Stomach (tissue), 9 donors: Measurements from ENCODE around the gene MYZAP. TPM values are rescaled to one million over a fixed set of nuclear protein-coding genes. Genes with fewer than 3 reads are reported as not detected.
A peak's percentile ranks its signal among the peaks of the same experiment; 100 is the strongest.

Source experiments
- DNase-seq, 2 donors: peaks; one replicate each; pipeline versions ENCODE4 v3.0.0 to v3.0.0-alpha.2; 2013 to 2019
- H3K27ac ChIP-seq, 5 donors: fragments of 200-600 bp in 4 of 5; sonication (generic) in 4 of 5; one replicate each; pipeline ENCODE4 v1.5.1; 2013 to 2019; ENCODE audit warnings: mild to moderate bottlenecking in 1 of 5, moderate library complexity in 1 of 5
- H3K27me3 ChIP-seq, 3 donors: fragments of 200-600 bp; sonication (generic); one replicate each; pipeline ENCODE4 v1.5.1; 2017 to 2019; ENCODE audit warnings: mixed run types in 1 of 3
- H3K36me3 ChIP-seq, 4 donors: fragments of 200-600 bp; sonication (generic); 1 replicate in 3 of 4; 2 replicates in 1 of 4; pipeline ENCODE4 v1.5.1; 2016 to 2019
- H3K4me1 ChIP-seq, 4 donors: fragments of 200-600 bp; sonication (generic); one replicate each; pipeline ENCODE4 v1.5.1; 2016 to 2019
- H3K4me3 ChIP-seq, 4 donors: fragments of 200-600 bp; sonication (generic) in 3 of 4; one replicate each; pipeline ENCODE4 v1.5.1; 2016 to 2019; ENCODE audit warnings: mild to moderate bottlenecking in 1 of 4
- H3K9me3 ChIP-seq, 4 donors: fragments of 200-600 bp; sonication (generic); one replicate each; pipeline ENCODE4 v1.5.1; 2016 to 2019
- CTCF ChIP-seq, 7 experiments: fragments of 450-650 bp in 4 of 7; fragments of 200-600 bp in 3 of 7; sonication (generic) in 3 of 7; IDR thresholded peaks; one replicate each; pipeline ENCODE4 v1.5.1; 2016 to 2019; ENCODE audit warnings: antibody characterized with exemption in 7 of 7, control low read depth in 2 of 7, mild to moderate bottlenecking in 1 of 7
- EP300 ChIP-seq: sonication (generic); formaldehyde crosslinking; IDR thresholded peaks from one replicate; pipeline ENCODE4 v1.6.1; 2017; ENCODE audit warnings: antibody characterized with exemption
- POLR2A ChIP-seq, 4 donors: fragments of 450-650 bp; IDR thresholded peaks; one replicate each; pipeline ENCODE4 v1.6.1; 2016; ENCODE audit warnings: antibody characterized with exemption in 4 of 4, control low read depth in 2 of 4, mild to moderate bottlenecking in 1 of 4, moderate library complexity in 1 of 4
- POLR2AphosphoS5 ChIP-seq, 3 donors: sonication (generic); formaldehyde crosslinking; IDR thresholded peaks; one replicate each; pipeline ENCODE4 v1.6.1; 2016; ENCODE audit warnings: antibody characterized with exemption in 3 of 3
- WGBS, 5 donors: extraction: QIAGEN DNeasy Blood & Tissue Kit in 3 of 5; methylation state at CpG; one replicate each; pipeline versions ENCODE4 v1.1.5 to v1.1.7; 2013 to 2018; 5-methylcytosine and 5-hydroxymethylcytosine counted together
- intact Hi-C: fragments of 100-400 bp; cut with DNase I; formaldehyde crosslinking; loops from one replicate; pipeline ENCODE4 v1.15.1; 2023; ENCODE audit warnings: low total_unique reads
- polyA plus RNA-seq, 3 donors: library from polyadenylated mRNA; stranded (reverse); fragments of 200-250 nt; gene quantifications; one replicate each; pipeline ENCODE4 v1.2.3, GENCODE V29; 2013
- total RNA-seq, 5 donors: library from RNA; depleted of rRNA; stranded (reverse); fragments of >200 nt; gene quantifications; one replicate each; pipeline versions ENCODE4 v1.1.0 to v1.2.3, GENCODE V29; 2014 to 2016
- donor health status: healthy with polysubstance abuse.
- donor health status: Bipolar disorder and iron deficiency.
- donor health status: healthy.

Gene MYZAP
- total and polyA plus RNA-seq, 8 donors: 9.4 to 59.8 (median 20.9) TPM; not detected in 1

GRCh38 chr15:57663262-57663661 is 71.6 kb downstream of the MYZAP start:
- Histone ChIP-seq H3K27me3 (no peaks in the 10 kb centered on the region), H3K4me3 (no peak overlapping the region), H3K4me1 (peaks cover 10 to 45% (median 27%) of the 10 kb centered on the region in 4 donors), H3K9me3 (no peaks in the 10 kb centered on the region), H3K36me3 (no peaks in the 10 kb centered on the region), H3K27ac (peak overlapping the region in 3 of 5 donors; percentile 41 to 66 (median 50))
- WGBS, 5 donors: 86 to 98% (median 95%) methylated on average over 2 of the region's 2 CpGs
- TF ChIP-seq POLR2A (IDR thresholded peaks at IDR 0.05) (no peak), POLR2AphosphoS5 (IDR thresholded peaks at IDR 0.05) (no peak), CTCF (IDR thresholded peaks at IDR 0.05) (no peak), EP300 (no peak)
- intact Hi-C loops: no loop called here
- no peak for DNase-seq

GRCh38 chr15:57665194-57665593 is 73.5 kb downstream of the MYZAP start:
- 49 to 80% (median 70%) methylated on average over 2 of the region's 2 CpGs for WGBS, 5 donors
- no peak overlapping the region for H3K27ac ChIP-seq
- H3K9me3 ChIP-seq: no peaks in the 10 kb centered on the region
- intact Hi-C loops: no loop called here
- no peak for TF ChIP-seq CTCF (IDR thresholded peaks at IDR 0.05)
- TF ChIP-seq POLR2A (IDR thresholded peaks at IDR 0.05): no peak
- no peak for TF ChIP-seq POLR2AphosphoS5 (IDR thresholded peaks at IDR 0.05)
- TF ChIP-seq EP300: no peak
- no peak for DNase-seq
- no peak overlapping the region for H3K4me3 ChIP-seq
- H3K36me3 ChIP-seq: no peaks in the 10 kb centered on the region
- H3K4me1 ChIP-seq: peaks cover 10 to 50% (median 31%) of the 10 kb centered on the region in 4 donors
- H3K27me3 ChIP-seq: no peaks in the 10 kb centered on the region

GRCh38 chr15:57665939-57666338 is 74.2 kb downstream of the MYZAP start:
- TF ChIP-seq EP300 (no peak), POLR2AphosphoS5 (IDR thresholded peaks at IDR 0.05) (no peak), POLR2A (IDR thresholded peaks at IDR 0.05) (no peak), CTCF (IDR thresholded peaks at IDR 0.05) (no peak)
- H3K9me3 ChIP-seq: no peaks in the 10 kb centered on the region
- H3K4me3 ChIP-seq: no peak overlapping the region
- DNase-seq: no peak
- H3K27me3 ChIP-seq: no peaks in the 10 kb centered on the region
- H3K4me1 ChIP-seq: peaks cover 10 to 49% (median 31%) of the 10 kb centered on the region in 4 donors
- 72 to 87% (median 84%) methylated on average over 4 of the region's 4 CpGs for WGBS, 5 donors
- no peaks in the 10 kb centered on the region for H3K36me3 ChIP-seq
- peak overlapping the region in 2 of 5 donors; percentile 53 to 70 for H3K27ac ChIP-seq
- intact Hi-C loops: no loop called here

- H3K27me3 ChIP-seq: no peaks in the 10 kb centered on the region
- H3K4me3 ChIP-seq: peak overlapping the region in 2 of 4 donors; percentile 1 to 4
- peaks cover 10 to 36% (median 23%) of the 10 kb centered on the region in 4 donors for H3K4me1 ChIP-seq
- TF ChIP-seq EP300: no peak
- peak in 1 of 3 donors; percentile 68 for TF ChIP-seq POLR2AphosphoS5 (IDR thresholded peaks at IDR 0.05)
- no peak for TF ChIP-seq POLR2A (IDR thresholded peaks at IDR 0.05)
- peak in 5 of 7 experiments; percentile 16 to 42 (median 25) for TF ChIP-seq CTCF (IDR thresholded peaks at IDR 0.05)
- peak in 1 of 2 donors; percentile 83 for DNase-seq
- H3K27ac ChIP-seq: peak overlapping the region; percentile 51 to 70 (median 65)
- H3K36me3 ChIP-seq: no peaks in the 10 kb centered on the region
- 15 to 23% (median 18%) methylated on average over 10 of the region's 10 CpGs for WGBS, 5 donors
- intact Hi-C loops: no loop called here
- H3K9me3 ChIP-seq: no peaks in the 10 kb centered on the region
These were observed 75.6 kb downstream of the MYZAP start for GRCh38 chr15:57667171-57667849.
